HepG2 (cell line): Measurements from ENCODE around the gene RASSF4. TPM values are rescaled to one million over a fixed set of nuclear protein-coding genes. Genes with fewer than 3 reads are reported as not detected.

Experiments
- CHCHD3 ChIP-seq: sonication (generic); formaldehyde crosslinking; IDR thresholded peaks from 2 replicates; pipeline ENCODE4 v1.8.0; 2022; ENCODE audit warnings: mild to moderate bottlenecking, missing genetic modification reagents, moderate library complexity
- FOSL1 ChIP-seq: sonication (generic); formaldehyde crosslinking; IDR thresholded peaks from 2 replicates; pipeline ENCODE4 v1.9.0; 2021; ENCODE audit warnings: missing genetic modification reagents, borderline replicate concordance
- FOXO1 ChIP-seq: sonication (generic); formaldehyde crosslinking; IDR thresholded peaks from 2 replicates; pipeline ENCODE4 v1.4.0; 2020; ENCODE audit warnings: missing genetic modification reagents
- ISL2 ChIP-seq: sonication (generic); formaldehyde crosslinking; IDR thresholded peaks from 2 replicates; pipeline ENCODE4 v1.5.0; 2020; ENCODE audit warnings: missing genetic modification reagents
- MZF1 ChIP-seq: sonication (generic); formaldehyde crosslinking; IDR thresholded peaks from 2 replicates; pipeline ENCODE4 v1.8.1; 2023; ENCODE audit warnings: mild to moderate bottlenecking, missing genetic modification reagents, borderline replicate concordance
- NONO ChIP-seq, 2 experiments: fragments of 450-650 bp in 1 of 2; sonication (generic) in 1 of 2; formaldehyde crosslinking in 1 of 2; IDR thresholded peaks in 1 of 2; conservative IDR thresholded peaks in 1 of 2; 2 replicates each; pipeline versions ENCODE4 v1.6.1 to v1.8.0; 2017 to 2022; ENCODE audit warnings: mild to moderate bottlenecking in 1 of 2, missing genetic modification reagents in 1 of 2, moderate library complexity in 1 of 2
- NR2F1 ChIP-seq, 2 experiments: fragments of 450-650 bp in 1 of 2; formaldehyde crosslinking in 1 of 2; IDR thresholded peaks; 2 replicates each; pipeline versions ENCODE4 v1.5.0 to v1.6.1; 2016 to 2020; ENCODE audit warnings: mild to moderate bottlenecking in 1 of 2, missing compliant biosample characterization in 1 of 2, missing genetic modification reagents in 1 of 2, moderate library complexity in 1 of 2
- POLR2AphosphoS5 ChIP-seq: IDR thresholded peaks from 2 replicates; pipeline ENCODE4 v1.6.1; 2012; ENCODE audit warnings: low read depth, low read length
- RBFOX2 ChIP-seq: fragments of 200-400 bp; formaldehyde crosslinking; IDR thresholded peaks from 2 replicates; pipeline ENCODE4 v1.6.1; 2017; ENCODE audit warnings: low read depth, mild to moderate bottlenecking, low read length
- SCMH1 ChIP-seq: sonication (generic); formaldehyde crosslinking; IDR thresholded peaks from 2 replicates; pipeline ENCODE4 v1.9.0; 2021; ENCODE audit warnings: missing genetic modification reagents, mild to moderate bottlenecking, borderline replicate concordance
- SKI ChIP-seq: fragments of 450-650 bp; IDR thresholded peaks from one replicate; pipeline ENCODE4 v1.6.1; 2018; ENCODE audit warnings: mild to moderate bottlenecking; ENCODE audit not compliant: partially characterized antibody
- ZBTB20 ChIP-seq: sonication (generic); formaldehyde crosslinking; IDR thresholded peaks from 2 replicates; pipeline ENCODE4 v1.8.1; 2023; ENCODE audit warnings: missing genetic modification reagents, low read depth, mild to moderate bottlenecking, borderline replicate concordance
- ZBTB33 ChIP-seq: sonication (generic); formaldehyde crosslinking; IDR thresholded peaks from 2 replicates; pipeline ENCODE4 v1.4.0; 2020; ENCODE audit warnings: missing genetic modification reagents
- ZFP82 ChIP-seq: sonication (generic); formaldehyde crosslinking; IDR thresholded peaks from 2 replicates; pipeline ENCODE4 v1.5.1; 2020; ENCODE audit warnings: mild to moderate bottlenecking, missing genetic modification reagents, borderline replicate concordance
- ZFP91 ChIP-seq: sonication (generic); formaldehyde crosslinking; IDR thresholded peaks from 2 replicates; pipeline ENCODE4 v1.9.0; 2022; ENCODE audit warnings: missing genetic modification reagents, mild to moderate bottlenecking, borderline replicate concordance
- ZNF10 ChIP-seq: sonication (generic); formaldehyde crosslinking; IDR thresholded peaks from 2 replicates; pipeline ENCODE4 v1.4.0; 2020; ENCODE audit warnings: mild to moderate bottlenecking, low read depth, missing genetic modification reagents, borderline replicate concordance
- ZNF263 ChIP-seq: sonication (generic); formaldehyde crosslinking; IDR thresholded peaks from 2 replicates; pipeline ENCODE4 v1.4.0; 2020; ENCODE audit warnings: missing genetic modification reagents
- ZNF513 ChIP-seq: sonication (generic); formaldehyde crosslinking; conservative IDR thresholded peaks from 2 replicates; pipeline ENCODE4 v1.5.0; 2020; ENCODE audit warnings: missing genetic modification reagents
- ZNF75D ChIP-seq: sonication (generic); formaldehyde crosslinking; IDR thresholded peaks from 2 replicates; pipeline ENCODE4 v1.8.1; 2023; ENCODE audit warnings: missing genetic modification reagents, mild to moderate bottlenecking, borderline replicate concordance
- ZSCAN21 ChIP-seq: sonication (generic); formaldehyde crosslinking; IDR thresholded peaks from 2 replicates; pipeline ENCODE4 v1.8.0; 2022; ENCODE audit warnings: mild to moderate bottlenecking, missing genetic modification reagents, moderate library complexity, borderline replicate concordance
- polyA plus RNA-seq, 8 experiments: library from polyadenylated mRNA; depleted of rRNA in 3 of 8; stranded (reverse) in 7 of 8; unstranded in 1 of 8; fragments of >200 nt; fragmentation: Illumina TruSeq in 4 of 8; extraction: Trizol in 4 of 8; gene quantifications; 2 replicates each; pipeline versions ENCODE4 v1.2.1 to v1.2.3, GENCODE V29; 2011 to 2016; ENCODE audit warnings: low read depth in 4 of 8, missing spikeins in 1 of 8, mixed read lengths in 1 of 8; ENCODE audit not compliant: insufficient read depth in 1 of 8
- total RNA-seq, 5 experiments: library from RNA; depleted of rRNA; stranded (reverse); fragments of >200 nt; fragmentation: Illumina TruSeq; extraction: Trizol; gene quantifications; 2 replicates each; pipeline ENCODE4 v1.2.3, GENCODE V29; 2016; ENCODE audit warnings: low read depth in 1 of 5

RASSF4 gene
- total and polyA plus RNA-seq, 2 of the 13 experiments (the other 11 are each of a cell fraction or from before 2014, with no cell fraction given) = 34.0 to 51.7 TPM

GRCh38 chr10:44935201-44935965 lies 24.2 kb upstream of the RASSF4 start (continued):
- TF ChIP-seq FOXO1 (CRISPR knock-in tag) (peak; percentile 63; the same call in 1 of the 2 replicates), RBFOX2 (no peak), ISL2 (CRISPR knock-in tag) (peak; percentile 67; the same call in 1 of the 2 replicates), POLR2AphosphoS5 (no peak), ZNF513 (CRISPR knock-in tag) (no peak), ZFP82 (CRISPR knock-in tag) (no peak), SKI (peak; percentile 32), MZF1 (CRISPR knock-in tag) (no peak), SCMH1 (no peak), ZNF263 (CRISPR knock-in tag) (peak; percentile 69; the same call in 1 of the 2 replicates), ZBTB20 (CRISPR knock-in tag) (peak; percentile 86; the same call in 1 of the 2 replicates), ZNF10 (no peak), CHCHD3 (no peak), ZBTB33 (CRISPR knock-in tag) (peak; percentile 69), NONO (IDR thresholded peaks at IDR 0.05) (no peak), NONO (CRISPR knock-in tag; conservative IDR thresholded peaks at IDR 0.05) (peak; percentile 69; the same call in 1 of the 2 replicates), ZFP91 (CRISPR knock-in tag) (peak; percentile 68), ZSCAN21 (CRISPR knock-in tag) (peak; percentile 88), FOSL1 (no peak), ZNF75D (CRISPR knock-in tag) (no peak), NR2F1 (CRISPR knock-in tag; IDR thresholded peaks at IDR 0.05) (peak in 1 of 2 experiments; percentile 8; a peak in 1 of 4 replicates)
